SK-N-SH treated with all-trans-retinoic acid at 6 μM for 48 hours (cell line): ENCODE data around the gene ANXA3.

Experiments used
- ATAC-seq: fragments of 200-7000 bp; cut with Tn5 transposase; 3 replicates; pipeline ENCODE4 v1.9.1; 2020; ENCODE audit warnings: mild to moderate bottlenecking, moderate library complexity
- ARNTL ChIP-seq: fragments of 450-650 bp; formaldehyde crosslinking; IDR thresholded peaks from 2 replicates; pipeline ENCODE4 v1.5.0; 2020; ENCODE audit warnings: low read depth, mild to moderate bottlenecking, moderate library complexity, borderline replicate concordance
- BACH2 ChIP-seq: fragments of 250-450 bp; sonication (Bioruptor Pico); IDR thresholded peaks from 2 replicates; pipeline ENCODE4 v1.9.0; 2021; ENCODE audit warnings: mild to moderate bottlenecking, borderline replicate concordance
- ESRRG ChIP-seq: fragments of 250-450 bp; sonication (Bioruptor Pico); IDR thresholded peaks from 2 replicates; pipeline ENCODE4 v1.6.1; 2021; ENCODE audit warnings: mild to moderate bottlenecking
- GLIS3 ChIP-seq: fragments of 250-450 bp; sonication (Bioruptor Pico); IDR thresholded peaks from 2 replicates; pipeline ENCODE4 v1.5.0; 2020; ENCODE audit warnings: mild to moderate bottlenecking, moderate library complexity
- ISL1 ChIP-seq: fragments of 250-450 bp; sonication (Bioruptor Pico); IDR thresholded peaks from 2 replicates; pipeline ENCODE4 v2.1.2; 2022; ENCODE audit warnings: mild to moderate bottlenecking, moderate library complexity
- OSR1 ChIP-seq: fragments of 250-450 bp; sonication (Bioruptor Pico); IDR thresholded peaks from 2 replicates; pipeline ENCODE4 v1.8.0; 2022; ENCODE audit warnings: moderate library complexity, mild to moderate bottlenecking, inconsistent platforms
- PPARA ChIP-seq: fragments of 250-450 bp; sonication (Bioruptor Pico); IDR thresholded peaks from 2 replicates; pipeline ENCODE4 v1.5.0; 2020; ENCODE audit warnings: mild to moderate bottlenecking, borderline replicate concordance
- RARB ChIP-seq: fragments of 250-450 bp; sonication (Bioruptor Pico); IDR thresholded peaks from 2 replicates; pipeline ENCODE4 v1.8.0; 2021; ENCODE audit warnings: mild to moderate bottlenecking, moderate library complexity
- SNAI2 ChIP-seq: fragments of 250-450 bp; sonication (Bioruptor Pico); IDR thresholded peaks from 2 replicates; pipeline ENCODE4 v1.5.0; 2020; ENCODE audit warnings: mild to moderate bottlenecking, moderate library complexity
- TCF4 ChIP-seq: fragments of 250-450 bp; sonication (Bioruptor Pico); IDR thresholded peaks from 2 replicates; pipeline ENCODE4 v1.8.0; 2021; ENCODE audit warnings: mild to moderate bottlenecking, moderate library complexity, borderline replicate concordance
- TOX ChIP-seq: fragments of 250-450 bp; sonication (Bioruptor Pico); IDR thresholded peaks from 2 replicates; pipeline ENCODE4 v1.8.0; 2021; ENCODE audit warnings: mild to moderate bottlenecking, moderate library complexity, borderline replicate concordance
- ZFP3 ChIP-seq: fragments of 250-450 bp; sonication (Bioruptor Pico); IDR thresholded peaks from 2 replicates; pipeline ENCODE4 v1.5.0; 2020; ENCODE audit warnings: mild to moderate bottlenecking, moderate library complexity
- ZFP30 ChIP-seq: fragments of 450-650 bp; formaldehyde crosslinking; IDR thresholded peaks from 2 replicates; pipeline ENCODE4 v1.5.0; 2022; ENCODE audit warnings: mild to moderate bottlenecking, moderate library complexity
- ZNF565 ChIP-seq: fragments of 450-650 bp; formaldehyde crosslinking; conservative IDR thresholded peaks from 2 replicates; pipeline ENCODE4 v1.5.0; 2020; ENCODE audit warnings: low read depth, mild to moderate bottlenecking, moderate library complexity
- ZNF70 ChIP-seq: fragments of 450-650 bp; formaldehyde crosslinking; IDR thresholded peaks from 2 replicates; pipeline ENCODE4 v1.5.0; 2020; ENCODE audit warnings: mild to moderate bottlenecking, moderate library complexity
- ZNF8 ChIP-seq: fragments of 450-650 bp; formaldehyde crosslinking; IDR thresholded peaks from 2 replicates; pipeline ENCODE4 v1.5.0; 2020; ENCODE audit warnings: mild to moderate bottlenecking, moderate library complexity
- TF ChIP-seq, protein P1 (sequence below): fragments of 250-450 bp; sonication (Bioruptor Pico); IDR thresholded peaks from 2 replicates; pipeline ENCODE4 v1.8.0; 2021; ENCODE audit warnings: low read depth, mild to moderate bottlenecking, moderate library complexity, borderline replicate concordance
- TF ChIP-seq, protein P2 (sequence below): fragments of 250-450 bp; sonication (Bioruptor Pico); IDR thresholded peaks from 2 replicates; pipeline ENCODE4 v1.5.1; 2021; ENCODE audit warnings: mild to moderate bottlenecking, moderate library complexity
- TF ChIP-seq, protein P3 (sequence below): fragments of 250-450 bp; sonication (Bioruptor Pico); IDR thresholded peaks from 2 replicates; pipeline ENCODE4 v1.8.0; 2020; ENCODE audit warnings: mild to moderate bottlenecking, moderate library complexity, borderline replicate concordance
- TF ChIP-seq, protein P4 (sequence below): fragments of 250-450 bp; sonication (Bioruptor Pico); IDR thresholded peaks from 2 replicates; pipeline ENCODE4 v1.5.1; 2020; ENCODE audit warnings: low read depth, mild to moderate bottlenecking, moderate library complexity
- TF ChIP-seq, protein P5 (sequence below): fragments of 250-450 bp; sonication (Bioruptor Pico); IDR thresholded peaks from 2 replicates; pipeline ENCODE4 v1.5.0; 2020; ENCODE audit warnings: mild to moderate bottlenecking, moderate library complexity

Gene ANXA3

GRCh38 chr4:78552389-78553042, 946 bp downstream of the ANXA3 start:
- peak; percentile 30 for ATAC-seq
- TF ChIP-seq, protein P1, sequence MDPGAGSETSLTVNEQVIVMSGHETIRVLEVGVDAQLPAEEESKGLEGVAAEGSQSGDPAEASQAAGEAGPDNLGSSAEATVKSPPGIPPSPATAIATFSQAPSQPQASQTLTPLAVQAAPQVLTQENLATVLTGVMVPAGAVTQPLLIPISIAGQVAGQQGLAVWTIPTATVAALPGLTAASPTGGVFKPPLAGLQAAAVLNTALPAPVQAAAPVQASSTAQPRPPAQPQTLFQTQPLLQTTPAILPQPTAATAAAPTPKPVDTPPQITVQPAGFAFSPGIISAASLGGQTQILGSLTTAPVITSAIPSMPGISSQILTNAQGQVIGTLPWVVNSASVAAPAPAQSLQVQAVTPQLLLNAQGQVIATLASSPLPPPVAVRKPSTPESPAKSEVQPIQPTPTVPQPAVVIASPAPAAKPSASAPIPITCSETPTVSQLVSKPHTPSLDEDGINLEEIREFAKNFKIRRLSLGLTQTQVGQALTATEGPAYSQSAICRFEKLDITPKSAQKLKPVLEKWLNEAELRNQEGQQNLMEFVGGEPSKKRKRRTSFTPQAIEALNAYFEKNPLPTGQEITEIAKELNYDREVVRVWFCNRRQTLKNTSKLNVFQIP (CRISPR knock-in tag), result no peak
- TF ChIP-seq ISL1 (CRISPR knock-in tag), result no peak
- TF ChIP-seq ZFP3, result no peak
- TF ChIP-seq PPARA (CRISPR knock-in tag), result no peak
- TF ChIP-seq ZNF70 (CRISPR knock-in tag), result no peak
- TF ChIP-seq TOX (CRISPR knock-in tag), result no peak
- TF ChIP-seq ARNTL, result no peak
- TF ChIP-seq ZNF8 (CRISPR knock-in tag), result no peak
- TF ChIP-seq RARB (CRISPR knock-in tag), result no peak
- TF ChIP-seq OSR1 (CRISPR knock-in tag), result no peak
- no peak for TF ChIP-seq ESRRG (CRISPR knock-in tag)
- TF ChIP-seq SNAI2 (CRISPR knock-in tag), result no peak
- TF ChIP-seq ZNF565 (CRISPR knock-in tag), result no peak

DNA sequence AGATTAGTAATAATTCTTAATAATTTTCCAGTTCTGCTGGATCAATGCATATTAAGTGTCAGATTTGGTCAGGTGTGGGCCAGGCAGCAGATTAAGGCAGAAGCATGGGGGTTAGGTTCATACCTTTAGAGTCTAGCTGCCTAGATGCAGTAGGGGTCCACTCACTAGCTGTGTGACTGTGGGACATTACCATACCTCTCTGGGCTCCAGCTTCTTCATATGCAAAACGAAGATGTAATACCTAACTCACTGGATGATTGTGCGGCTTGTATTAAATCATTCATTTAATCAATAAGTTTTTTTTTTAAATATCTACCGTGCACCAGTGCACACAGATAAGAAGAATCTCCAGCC, 1.4 kb downstream of the ANXA3 start:
- TF ChIP-seq BACH2 (no peak), ZNF70 (CRISPR knock-in tag) (no peak), GLIS3 (CRISPR knock-in tag) (no peak), TOX (CRISPR knock-in tag) (no peak), ZFP30 (CRISPR knock-in tag) (no peak), PPARA (CRISPR knock-in tag) (no peak), OSR1 (CRISPR knock-in tag) (no peak), RARB (CRISPR knock-in tag) (no peak), ZNF565 (CRISPR knock-in tag) (no peak), ARNTL (no peak), TCF4 (CRISPR knock-in tag) (no peak)
- TF ChIP-seq, protein P1 (CRISPR knock-in tag), result no peak
- ATAC-seq, result no peak

DNA sequence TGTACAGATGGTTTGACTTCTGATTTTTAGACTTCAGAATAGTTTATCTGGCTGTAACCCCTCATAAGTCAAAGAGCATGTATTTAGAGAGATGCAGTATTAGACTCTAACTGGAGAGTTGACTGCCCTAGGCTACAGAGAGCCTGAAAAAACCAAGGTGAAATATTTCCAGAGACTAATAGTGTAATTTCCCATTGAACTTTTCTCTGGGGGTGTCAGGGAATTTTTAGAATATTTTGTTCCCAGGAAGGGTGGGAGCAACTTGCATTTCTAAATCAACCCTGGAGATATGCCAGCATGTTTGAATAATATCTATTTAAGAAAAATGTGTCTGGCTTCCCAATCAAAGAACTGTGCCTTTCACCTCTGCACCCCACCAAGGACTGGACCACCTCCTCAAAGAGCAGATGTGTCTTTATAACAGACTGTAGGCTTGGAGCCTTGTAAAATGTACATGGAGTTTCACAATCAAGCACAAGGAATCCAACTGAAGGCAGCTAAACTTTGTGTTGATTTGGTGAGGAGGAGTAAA, 2.0 kb downstream of the ANXA3 start:
- no peak for TF ChIP-seq ZNF565 (CRISPR knock-in tag)
- no peak for TF ChIP-seq RARB (CRISPR knock-in tag)
- TF ChIP-seq, protein P2, sequence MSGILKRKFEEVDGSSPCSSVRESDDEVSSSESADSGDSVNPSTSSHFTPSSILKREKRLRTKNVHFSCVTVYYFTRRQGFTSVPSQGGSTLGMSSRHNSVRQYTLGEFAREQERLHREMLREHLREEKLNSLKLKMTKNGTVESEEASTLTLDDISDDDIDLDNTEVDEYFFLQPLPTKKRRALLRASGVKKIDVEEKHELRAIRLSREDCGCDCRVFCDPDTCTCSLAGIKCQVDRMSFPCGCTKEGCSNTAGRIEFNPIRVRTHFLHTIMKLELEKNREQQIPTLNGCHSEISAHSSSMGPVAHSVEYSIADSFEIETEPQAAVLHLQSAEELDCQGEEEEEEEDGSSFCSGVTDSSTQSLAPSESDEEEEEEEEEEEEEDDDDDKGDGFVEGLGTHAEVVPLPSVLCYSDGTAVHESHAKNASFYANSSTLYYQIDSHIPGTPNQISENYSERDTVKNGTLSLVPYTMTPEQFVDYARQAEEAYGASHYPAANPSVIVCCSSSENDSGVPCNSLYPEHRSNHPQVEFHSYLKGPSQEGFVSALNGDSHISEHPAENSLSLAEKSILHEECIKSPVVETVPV (CRISPR knock-in tag), result no peak
- no peak for TF ChIP-seq BACH2
- TF ChIP-seq TCF4 (CRISPR knock-in tag), result no peak
- TF ChIP-seq, protein P3, sequence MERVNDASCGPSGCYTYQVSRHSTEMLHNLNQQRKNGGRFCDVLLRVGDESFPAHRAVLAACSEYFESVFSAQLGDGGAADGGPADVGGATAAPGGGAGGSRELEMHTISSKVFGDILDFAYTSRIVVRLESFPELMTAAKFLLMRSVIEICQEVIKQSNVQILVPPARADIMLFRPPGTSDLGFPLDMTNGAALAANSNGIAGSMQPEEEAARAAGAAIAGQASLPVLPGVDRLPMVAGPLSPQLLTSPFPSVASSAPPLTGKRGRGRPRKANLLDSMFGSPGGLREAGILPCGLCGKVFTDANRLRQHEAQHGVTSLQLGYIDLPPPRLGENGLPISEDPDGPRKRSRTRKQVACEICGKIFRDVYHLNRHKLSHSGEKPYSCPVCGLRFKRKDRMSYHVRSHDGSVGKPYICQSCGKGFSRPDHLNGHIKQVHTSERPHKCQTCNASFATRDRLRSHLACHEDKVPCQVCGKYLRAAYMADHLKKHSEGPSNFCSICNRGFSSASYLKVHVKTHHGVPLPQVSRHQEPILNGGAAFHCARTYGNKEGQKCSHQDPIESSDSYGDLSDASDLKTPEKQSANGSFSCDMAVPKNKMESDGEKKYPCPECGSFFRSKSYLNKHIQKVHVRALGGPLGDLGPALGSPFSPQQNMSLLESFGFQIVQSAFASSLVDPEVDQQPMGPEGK (CRISPR knock-in tag), result no peak
- TF ChIP-seq, protein P4, sequence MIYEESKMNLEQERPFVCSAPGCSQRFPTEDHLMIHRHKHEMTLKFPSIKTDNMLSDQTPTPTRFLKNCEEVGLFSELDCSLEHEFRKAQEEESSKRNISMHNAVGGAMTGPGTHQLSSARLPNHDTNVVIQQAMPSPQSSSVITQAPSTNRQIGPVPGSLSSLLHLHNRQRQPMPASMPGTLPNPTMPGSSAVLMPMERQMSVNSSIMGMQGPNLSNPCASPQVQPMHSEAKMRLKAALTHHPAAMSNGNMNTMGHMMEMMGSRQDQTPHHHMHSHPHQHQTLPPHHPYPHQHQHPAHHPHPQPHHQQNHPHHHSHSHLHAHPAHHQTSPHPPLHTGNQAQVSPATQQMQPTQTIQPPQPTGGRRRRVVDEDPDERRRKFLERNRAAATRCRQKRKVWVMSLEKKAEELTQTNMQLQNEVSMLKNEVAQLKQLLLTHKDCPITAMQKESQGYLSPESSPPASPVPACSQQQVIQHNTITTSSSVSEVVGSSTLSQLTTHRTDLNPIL, result no peak
- TF ChIP-seq, protein P5, sequence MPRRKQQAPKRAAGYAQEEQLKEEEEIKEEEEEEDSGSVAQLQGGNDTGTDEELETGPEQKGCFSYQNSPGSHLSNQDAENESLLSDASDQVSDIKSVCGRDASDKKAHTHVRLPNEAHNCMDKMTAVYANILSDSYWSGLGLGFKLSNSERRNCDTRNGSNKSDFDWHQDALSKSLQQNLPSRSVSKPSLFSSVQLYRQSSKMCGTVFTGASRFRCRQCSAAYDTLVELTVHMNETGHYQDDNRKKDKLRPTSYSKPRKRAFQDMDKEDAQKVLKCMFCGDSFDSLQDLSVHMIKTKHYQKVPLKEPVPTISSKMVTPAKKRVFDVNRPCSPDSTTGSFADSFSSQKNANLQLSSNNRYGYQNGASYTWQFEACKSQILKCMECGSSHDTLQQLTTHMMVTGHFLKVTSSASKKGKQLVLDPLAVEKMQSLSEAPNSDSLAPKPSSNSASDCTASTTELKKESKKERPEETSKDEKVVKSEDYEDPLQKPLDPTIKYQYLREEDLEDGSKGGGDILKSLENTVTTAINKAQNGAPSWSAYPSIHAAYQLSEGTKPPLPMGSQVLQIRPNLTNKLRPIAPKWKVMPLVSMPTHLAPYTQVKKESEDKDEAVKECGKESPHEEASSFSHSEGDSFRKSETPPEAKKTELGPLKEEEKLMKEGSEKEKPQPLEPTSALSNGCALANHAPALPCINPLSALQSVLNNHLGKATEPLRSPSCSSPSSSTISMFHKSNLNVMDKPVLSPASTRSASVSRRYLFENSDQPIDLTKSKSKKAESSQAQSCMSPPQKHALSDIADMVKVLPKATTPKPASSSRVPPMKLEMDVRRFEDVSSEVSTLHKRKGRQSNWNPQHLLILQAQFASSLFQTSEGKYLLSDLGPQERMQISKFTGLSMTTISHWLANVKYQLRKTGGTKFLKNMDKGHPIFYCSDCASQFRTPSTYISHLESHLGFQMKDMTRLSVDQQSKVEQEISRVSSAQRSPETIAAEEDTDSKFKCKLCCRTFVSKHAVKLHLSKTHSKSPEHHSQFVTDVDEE (CRISPR knock-in tag), result no peak
- ATAC-seq, result no peak
